Measurements from ENCODE around the gene TPST2.

Gene TPST2

GRCh38 chr22:26589845-26590736 is at the start of gene TPST2:
TPST2 (minus strand) TSS chr22:26590132; CDS start chr22:26541630, 48,502 bp downstream.
- no peak for TF ChIP-seq CTCF (IDR thresholded peaks at IDR 0.05; ENCODE audit: poor library complexity, severe bottlenecking)
- peak; percentile 65 for ATAC-seq (ENCODE audit: low read depth)
- peaks cover 10% of the 10 kb centered on the region; the same call in 1 of the 2 replicates for H3K36me3 ChIP-seq (ENCODE audit: low read depth)
- H3K9me3 ChIP-seq (ENCODE audit: severe bottlenecking): no peaks in the 10 kb centered on the region
- DNase-seq (ENCODE audit: low spot score): peak; percentile 65
- no peaks in the 10 kb centered on the region for H3K27me3 ChIP-seq (ENCODE audit: insufficient read depth, poor library complexity, severe bottlenecking)
- H3K4me3 ChIP-seq (ENCODE audit: severe bottlenecking): peak within 1 kb of the TSS; percentile 99
- peak within 1 kb of the TSS; percentile 39 for H3K27ac ChIP-seq (ENCODE audit: poor library complexity, severe bottlenecking)
- H3K4me1 ChIP-seq (ENCODE audit: insufficient read depth, poor library complexity, severe bottlenecking): peaks cover 8% of the 10 kb centered on the region

- Histone ChIP-seq H3K9me3 (ENCODE audit: severe bottlenecking) (no peaks in the 10 kb centered on the region), H3K36me3 (ENCODE audit: low read depth) (no peaks in the 10 kb centered on the region), H3K27me3 (ENCODE audit: insufficient read depth, poor library complexity, severe bottlenecking) (no peaks in the 10 kb centered on the region), H3K4me3 (ENCODE audit: severe bottlenecking) (no peak overlapping the region), H3K27ac (ENCODE audit: poor library complexity, severe bottlenecking) (no peak overlapping the region), H3K4me1 (ENCODE audit: insufficient read depth, poor library complexity, severe bottlenecking) (no peaks in the 10 kb centered on the region)
- ATAC-seq (ENCODE audit: low read depth) (no peak), DNase-seq (ENCODE audit: low spot score) (no peak)
- no peak for TF ChIP-seq CTCF (IDR thresholded peaks at IDR 0.05; ENCODE audit: poor library complexity, severe bottlenecking)
Measured at GRCh38 chr22:26636296-26636695, 46.4 kb upstream of the TPST2 start.

GRCh38 chr22:26635117-26635516 is 45.2 kb upstream of the TPST2 start:
- no peak for TF ChIP-seq CTCF (IDR thresholded peaks at IDR 0.05; ENCODE audit: poor library complexity, severe bottlenecking)

GRCh38 chr22:26634189-26634588 is 44.3 kb upstream of the TPST2 start:
- Histone ChIP-seq H3K4me1 (ENCODE audit: insufficient read depth, poor library complexity, severe bottlenecking) (no peaks in the 10 kb centered on the region), H3K27ac (ENCODE audit: poor library complexity, severe bottlenecking) (no peak overlapping the region), H3K36me3 (ENCODE audit: low read depth) (no peaks in the 10 kb centered on the region), H3K27me3 (ENCODE audit: insufficient read depth, poor library complexity, severe bottlenecking) (no peaks in the 10 kb centered on the region), H3K9me3 (ENCODE audit: severe bottlenecking) (no peaks in the 10 kb centered on the region), H3K4me3 (ENCODE audit: severe bottlenecking) (no peak overlapping the region)
- no peak for TF ChIP-seq CTCF (IDR thresholded peaks at IDR 0.05; ENCODE audit: poor library complexity, severe bottlenecking)
- ATAC-seq (ENCODE audit: low read depth) (no peak), DNase-seq (ENCODE audit: low spot score) (no peak)

More at GRCh38 chr22:26635117-26635516, 45.2 kb upstream of the TPST2 start:
- Histone ChIP-seq H3K27ac (ENCODE audit: poor library complexity, severe bottlenecking) (no peak overlapping the region), H3K27me3 (ENCODE audit: insufficient read depth, poor library complexity, severe bottlenecking) (no peaks in the 10 kb centered on the region), H3K9me3 (ENCODE audit: severe bottlenecking) (no peaks in the 10 kb centered on the region), H3K4me1 (ENCODE audit: insufficient read depth, poor library complexity, severe bottlenecking) (no peaks in the 10 kb centered on the region), H3K4me3 (ENCODE audit: severe bottlenecking) (no peak overlapping the region), H3K36me3 (ENCODE audit: low read depth) (no peaks in the 10 kb centered on the region)
- DNase-seq (ENCODE audit: low spot score): no peak
- no peak for ATAC-seq (ENCODE audit: low read depth)
